Hippocampal formation (tissue), 2 donors: ENCODE results near the gene PRICKLE4.

Experiments used
- DNase-seq, 2 donors: peaks; one replicate each; lab custom pipeline; 2025; lab: John Stamatoyannopoulos, UW

Gene PRICKLE4, protein sequence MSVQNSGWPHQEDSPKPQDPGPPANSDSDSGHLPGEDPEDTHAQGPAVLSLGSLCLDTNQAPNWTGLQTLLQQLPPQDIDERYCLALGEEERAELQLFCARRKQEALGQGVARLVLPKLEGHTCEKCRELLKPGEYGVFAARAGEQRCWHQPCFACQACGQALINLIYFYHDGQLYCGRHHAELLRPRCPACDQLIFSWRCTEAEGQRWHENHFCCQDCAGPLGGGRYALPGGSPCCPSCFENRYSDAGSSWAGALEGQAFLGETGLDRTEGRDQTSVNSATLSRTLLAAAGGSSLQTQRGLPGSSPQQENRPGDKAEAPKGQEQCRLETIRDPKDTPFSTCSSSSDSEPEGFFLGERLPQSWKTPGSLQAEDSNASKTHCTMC

DNA sequence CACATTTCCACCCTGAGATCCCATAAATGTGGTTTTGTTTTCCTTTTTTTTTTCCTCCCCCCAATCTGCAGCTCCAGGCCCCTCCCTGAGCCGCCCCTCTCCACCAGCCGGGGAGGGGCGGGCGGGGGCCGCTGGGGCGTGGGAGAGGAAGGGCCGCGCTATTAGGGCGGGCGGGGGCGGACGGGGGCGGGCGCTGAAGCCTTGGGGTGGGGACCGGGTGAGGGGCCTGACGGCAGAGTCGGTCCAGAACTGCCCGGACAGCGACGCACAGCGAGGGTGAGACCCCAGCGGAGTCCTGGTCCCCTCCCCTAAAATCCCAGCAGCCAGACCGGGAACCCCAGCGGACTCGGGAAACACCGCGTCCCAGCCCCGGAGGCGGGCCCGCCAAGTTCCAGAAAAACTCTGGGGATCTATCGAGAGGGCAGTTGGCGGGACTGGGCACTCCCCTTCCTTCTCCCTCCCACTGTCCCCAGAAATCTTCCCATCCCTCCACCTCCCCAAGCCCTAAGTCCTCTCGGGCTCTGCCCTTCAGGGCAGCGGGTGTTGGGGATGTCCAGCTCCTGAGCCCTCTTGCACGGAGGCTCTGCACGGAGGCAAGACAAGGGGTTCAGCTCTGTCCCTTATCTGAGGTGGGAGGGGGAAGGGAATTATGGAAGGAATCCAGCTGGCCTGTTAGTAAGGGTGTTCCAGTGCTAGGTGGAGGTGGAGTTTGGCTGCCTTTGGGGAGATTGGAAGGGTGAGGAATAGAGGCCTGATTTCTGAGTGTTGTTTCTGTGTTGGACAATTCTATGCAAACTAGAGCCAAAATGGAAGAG, at the start of gene PRICKLE4:
TSS of gene PRICKLE4 (plus strand) at position 232 of the 815 bp plus-strand sequence. CDS start 2,692 bp downstream, outside the sequence.
- no peak for DNase-seq

DNA sequence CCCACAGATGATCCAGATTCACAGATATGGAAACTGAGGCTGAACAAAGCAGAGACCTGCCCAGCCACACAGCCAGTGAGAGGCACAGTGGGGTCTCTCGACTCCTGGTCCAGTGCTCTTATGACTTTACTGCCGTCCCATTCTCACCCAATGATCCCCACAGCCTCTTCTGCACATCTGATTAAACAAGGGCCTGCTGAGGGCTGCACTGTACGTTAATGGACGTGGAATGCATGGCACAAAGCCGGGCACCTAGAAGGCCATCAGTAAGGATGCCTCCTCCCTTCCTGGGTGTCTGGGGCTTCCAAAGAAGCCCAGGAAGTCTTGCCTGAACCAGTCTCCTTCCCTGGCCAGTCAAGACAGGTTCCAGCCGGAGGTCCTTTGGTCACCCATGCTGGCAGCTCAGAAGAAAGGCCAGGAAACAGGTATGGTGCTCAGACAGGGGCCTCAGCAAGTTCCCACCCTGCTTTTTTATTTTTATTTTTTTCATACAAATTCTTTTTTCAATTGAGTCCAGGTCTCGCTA, 49.0 kb upstream of the PRICKLE4 start:
- DNase-seq = no peak

DNA sequence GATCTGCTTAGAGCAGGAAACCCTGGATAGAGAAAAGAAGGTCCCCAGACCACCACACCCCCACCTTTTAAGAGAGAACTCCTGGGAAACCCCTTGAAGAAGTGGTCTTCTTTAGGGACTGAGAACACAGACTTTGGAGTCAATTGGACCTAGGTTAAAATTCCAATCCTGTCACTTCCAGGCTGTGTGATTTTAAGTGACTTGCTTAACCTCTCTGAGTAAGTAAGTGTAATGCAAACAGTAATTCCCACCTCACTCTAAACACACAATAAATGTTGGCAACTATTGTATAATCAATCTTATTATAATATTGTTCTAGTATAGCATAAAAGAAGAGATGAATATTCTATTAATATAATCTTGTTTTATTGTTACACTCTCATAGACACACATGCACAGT, 48.4 kb upstream of the PRICKLE4 start:
- DNase-seq = no peak

DNA sequence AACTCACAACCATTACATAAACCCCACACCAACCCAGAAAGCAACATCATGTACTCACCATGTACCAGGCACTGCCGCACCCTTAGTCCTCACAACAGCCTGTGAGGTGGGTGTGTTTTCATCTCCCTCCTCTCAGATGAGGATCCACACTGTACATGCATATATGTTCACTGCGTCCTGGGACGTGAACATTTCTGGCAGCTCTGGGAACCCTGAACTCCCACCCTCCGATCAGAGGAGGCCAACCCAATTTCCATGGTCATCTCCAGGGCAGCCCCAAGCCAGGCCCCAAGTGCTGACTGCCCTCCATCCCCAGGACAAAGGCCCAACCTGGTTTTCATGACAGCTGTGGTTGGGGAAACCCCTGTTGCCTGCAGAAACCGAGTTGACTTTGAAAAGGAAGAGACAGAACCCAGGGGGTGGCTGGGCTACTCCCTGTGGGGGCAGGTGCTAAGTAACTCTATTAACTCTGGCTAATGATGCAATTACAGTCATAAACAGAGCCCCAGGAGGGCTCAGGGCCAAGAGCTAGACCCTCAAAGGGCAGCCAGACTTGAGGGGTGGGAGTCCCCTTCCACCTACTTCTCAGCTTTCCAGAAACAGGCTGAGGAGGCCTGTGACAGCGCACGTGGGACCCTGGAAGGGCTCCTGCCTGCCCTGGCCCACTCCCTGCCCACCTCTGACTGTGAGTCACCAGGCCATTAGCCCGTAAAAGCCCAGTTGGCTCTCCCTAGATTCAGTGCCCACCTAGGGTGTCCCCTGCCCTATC, 47.8 kb upstream of the PRICKLE4 start:
- peak in 1 of 2 donors; percentile 38 for DNase-seq

DNA sequence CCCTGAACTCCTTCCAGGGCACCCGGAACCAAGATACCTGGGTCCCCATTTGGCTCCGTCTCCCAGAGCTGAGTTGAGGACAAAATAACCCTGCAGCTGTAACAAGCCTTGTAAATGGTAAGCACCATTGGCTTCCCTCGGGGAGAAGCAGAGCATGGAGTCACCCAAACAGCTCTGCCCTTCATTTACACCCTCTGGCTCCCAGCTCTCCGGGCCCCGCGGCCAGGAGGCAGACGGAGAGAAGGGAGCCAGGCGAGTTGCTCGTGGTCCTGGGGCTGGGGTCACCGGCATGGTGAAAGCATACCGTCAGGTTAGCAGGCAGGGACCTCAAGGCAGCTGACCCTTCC, 47.2 kb upstream of the PRICKLE4 start:
- no peak for DNase-seq

DNA sequence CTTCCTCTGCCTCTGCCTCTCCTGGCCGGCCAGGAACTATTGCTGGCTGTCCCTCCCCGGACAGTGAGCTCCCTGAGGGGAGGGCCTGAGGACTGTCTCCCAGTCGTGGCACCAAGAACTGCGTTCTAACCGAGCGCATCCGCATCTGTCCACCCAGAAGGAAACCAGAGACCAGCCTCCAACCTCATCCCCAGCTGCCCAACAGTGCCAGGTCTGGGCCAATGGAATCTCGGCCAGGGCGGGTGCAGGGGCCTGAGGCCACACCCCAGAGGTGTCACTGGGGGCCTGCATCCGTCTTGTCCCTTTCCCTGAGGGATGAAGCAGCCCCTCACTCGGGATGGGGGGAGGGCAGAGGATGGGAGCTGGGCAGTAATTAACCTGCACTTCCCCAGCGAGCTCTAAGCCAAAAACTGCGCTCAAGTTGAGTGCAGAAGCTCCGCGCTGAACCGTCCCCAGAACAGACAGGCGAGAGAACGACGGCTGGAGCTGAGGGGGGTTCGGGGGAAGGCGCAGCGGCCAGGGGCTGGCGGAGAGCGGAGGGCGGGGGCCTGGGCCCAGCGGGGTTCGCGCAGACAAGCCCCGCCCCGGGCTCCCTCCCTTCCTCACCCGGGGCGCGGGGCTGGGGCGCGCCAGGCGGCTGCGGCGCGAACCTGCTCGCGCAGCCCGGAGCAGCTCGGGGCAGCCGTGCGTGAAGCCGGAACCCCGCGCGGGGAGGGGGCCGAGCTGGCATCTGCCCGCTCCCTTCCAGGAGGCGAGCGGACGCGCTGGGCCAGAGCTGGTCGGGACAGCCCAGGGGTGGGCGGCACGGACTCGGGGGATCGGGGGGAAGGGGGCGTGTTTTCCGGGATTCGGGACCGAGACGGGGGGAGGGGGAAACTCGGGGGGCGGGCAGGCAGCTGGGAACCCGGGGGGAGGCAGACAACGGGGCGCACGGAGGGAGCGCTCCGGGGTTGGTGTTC, 46.6 kb upstream of the PRICKLE4 start:
- DNase-seq = peak; percentile 88 to 93

DNA sequence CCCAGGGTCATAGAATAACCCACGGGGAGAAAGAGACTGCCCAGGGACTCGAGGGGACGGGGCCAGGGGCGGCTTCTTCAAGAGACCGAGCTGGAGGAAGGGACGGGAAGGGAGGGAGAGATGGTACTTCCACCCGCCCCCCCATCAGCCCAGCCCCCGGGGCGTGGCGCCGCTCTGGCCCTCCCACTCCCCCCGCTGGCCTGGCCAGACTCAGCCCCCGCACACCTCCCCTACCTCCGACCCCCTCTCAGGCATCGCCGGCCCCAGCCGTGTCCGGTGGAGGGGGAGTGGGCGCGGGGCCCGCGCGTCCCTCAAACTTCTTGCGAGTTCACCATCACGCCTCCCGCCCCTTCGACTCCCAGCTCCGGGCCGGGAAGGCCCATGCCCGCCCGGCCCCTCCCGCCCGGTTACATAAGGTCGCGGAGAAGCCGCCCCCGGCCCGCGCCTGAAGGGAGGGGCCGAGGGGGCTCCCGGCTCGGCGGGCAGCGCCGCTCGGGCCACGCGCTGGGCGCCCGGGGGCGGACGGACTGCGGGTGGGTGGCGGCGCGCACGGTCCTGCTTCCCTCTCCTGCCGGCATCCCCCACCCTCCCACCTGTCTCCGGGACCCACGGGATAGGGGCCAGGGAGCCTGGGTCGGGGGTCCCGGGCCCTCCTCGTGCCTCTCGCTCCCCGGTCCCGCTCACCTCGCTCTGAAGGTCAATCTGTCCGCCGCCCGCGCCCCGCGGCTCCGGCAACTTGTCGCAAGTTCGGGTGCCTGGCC, 45.7 kb upstream of the PRICKLE4 start:
- DNase-seq = peak; percentile 87 to 88

DNA sequence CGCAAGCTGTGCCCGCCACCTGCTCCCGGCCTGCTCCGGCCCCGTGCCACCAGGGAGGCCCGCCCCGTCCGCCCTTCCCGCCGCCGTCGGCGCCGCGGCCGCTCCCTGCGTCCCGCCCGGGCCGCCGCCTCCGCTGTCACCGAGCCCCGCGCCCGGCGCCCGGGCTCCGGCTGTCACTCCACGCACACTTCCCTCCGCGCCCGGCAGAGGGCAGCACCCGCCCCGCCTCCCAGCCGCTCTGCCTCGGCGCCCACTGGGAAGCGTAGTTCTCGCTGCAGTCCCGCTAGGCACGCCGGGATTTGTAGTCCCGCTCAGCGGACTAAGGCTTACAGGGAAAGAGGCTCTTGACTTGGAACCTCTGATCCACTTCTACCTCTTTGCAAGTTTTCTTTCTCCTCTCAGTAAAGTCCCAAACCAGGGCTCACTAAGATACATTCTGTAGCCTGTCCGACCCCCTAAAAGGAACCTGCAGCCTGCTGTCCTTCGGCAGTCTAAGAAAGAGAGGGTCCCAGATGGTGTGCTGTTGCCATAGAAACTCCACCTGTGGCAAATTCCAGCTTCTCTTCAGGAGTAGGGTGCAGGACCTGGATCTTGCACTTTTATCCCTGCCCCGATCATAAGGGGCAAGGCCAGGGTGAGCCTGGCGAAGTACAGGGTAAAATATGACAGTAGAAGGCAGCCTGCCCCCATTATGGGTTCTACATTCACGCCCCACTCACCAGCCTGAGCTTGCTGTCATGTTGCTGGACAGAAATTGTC, 45.0 kb upstream of the PRICKLE4 start, which contains the start of gene TFEB:
TSS of gene TFEB (minus strand) at position 182 of the 759 bp plus-strand sequence. CDS start 44,395 bp downstream, outside the sequence.
- peak; percentile 91 to 93 for DNase-seq

DNA sequence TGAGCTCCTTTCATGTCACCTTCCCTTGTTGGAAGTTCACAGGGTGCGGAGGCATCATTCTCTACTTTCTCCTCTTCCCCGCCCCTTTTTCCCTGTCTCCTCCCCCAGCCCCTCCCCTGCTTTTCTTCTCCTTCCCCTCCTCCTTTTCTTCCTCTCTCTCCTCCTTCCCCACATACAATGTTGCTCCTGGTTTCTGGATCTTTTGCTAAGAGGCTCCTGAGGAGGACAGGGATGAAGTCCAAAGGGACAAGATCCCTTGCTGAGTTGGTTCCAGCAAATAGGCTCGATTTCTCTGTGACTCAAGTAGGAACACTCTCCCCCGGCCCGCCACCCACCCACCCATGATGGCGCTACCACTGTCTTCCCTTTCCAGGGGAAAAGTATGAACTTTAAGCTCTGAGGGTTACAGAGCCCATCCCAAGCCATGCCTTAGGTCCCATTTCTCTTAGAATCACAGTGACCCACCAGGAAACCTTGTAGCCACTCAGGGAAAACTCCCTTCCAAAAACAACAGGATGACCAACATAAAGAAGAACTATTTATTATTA, 44.3 kb upstream of the PRICKLE4 start:
- DNase-seq = no peak

DNA sequence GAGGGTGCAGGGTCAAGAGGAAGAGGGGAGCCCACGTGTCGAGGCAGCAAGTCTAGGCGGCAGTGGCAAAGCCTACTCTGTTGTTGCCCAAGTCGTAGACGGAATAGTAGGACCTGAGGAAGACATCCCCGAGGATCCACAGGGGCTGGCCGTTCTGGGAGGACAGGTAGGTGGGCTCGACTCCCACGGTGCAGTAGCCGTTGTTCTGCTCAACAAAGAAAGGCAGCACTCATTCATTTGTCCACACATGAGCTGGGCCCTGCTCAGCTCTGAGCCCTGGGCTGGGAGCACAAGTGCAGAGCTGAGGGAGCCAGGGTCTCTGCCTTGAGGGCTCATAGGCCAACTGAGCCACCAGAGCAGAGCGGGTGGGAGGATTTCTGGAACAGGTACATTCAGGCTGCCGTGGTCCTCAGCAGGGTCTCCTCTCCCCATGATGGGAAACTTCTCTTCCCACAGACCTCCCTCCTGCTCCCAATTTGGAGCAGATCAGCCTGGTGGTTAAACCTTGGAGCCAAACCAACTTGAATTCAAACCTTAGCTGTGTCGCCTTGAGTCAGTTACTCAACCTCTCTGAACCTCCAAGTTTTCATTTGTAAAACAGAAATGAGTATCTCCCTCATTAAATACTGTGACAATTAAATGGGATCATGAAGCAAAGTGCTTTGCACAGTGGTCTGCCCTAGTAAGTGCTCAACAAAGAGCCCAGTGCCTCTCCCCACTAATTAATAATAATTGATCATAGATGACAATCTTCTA, 43.6 kb upstream of the PRICKLE4 start:
- no peak for DNase-seq

DNA sequence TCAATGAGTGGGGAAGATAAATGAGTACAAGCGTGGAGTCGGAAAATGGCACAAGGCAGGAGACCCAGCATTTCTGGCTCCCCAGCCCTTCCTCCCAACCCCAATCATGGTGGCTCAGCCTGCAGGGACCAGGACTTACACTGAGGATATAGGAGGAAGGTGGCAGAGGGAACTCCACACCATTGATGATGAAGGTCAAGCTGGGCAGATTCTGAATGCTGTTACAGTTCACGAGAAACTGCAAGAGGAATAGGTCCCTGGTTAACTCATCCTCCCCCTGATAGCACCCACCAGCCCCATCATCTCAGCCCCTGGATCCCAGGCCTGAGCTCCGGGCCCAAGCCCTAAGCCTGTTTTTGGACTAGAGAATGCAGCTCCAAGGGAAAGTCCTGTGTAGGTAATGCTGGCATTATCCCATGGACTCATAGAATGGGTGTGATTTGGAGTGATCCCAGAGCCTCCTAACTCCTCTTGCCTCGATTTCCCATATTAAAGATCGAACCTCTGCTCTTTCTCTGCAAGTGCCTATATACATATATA, 42.9 kb upstream of the PRICKLE4 start:
- DNase-seq = no peak

DNA sequence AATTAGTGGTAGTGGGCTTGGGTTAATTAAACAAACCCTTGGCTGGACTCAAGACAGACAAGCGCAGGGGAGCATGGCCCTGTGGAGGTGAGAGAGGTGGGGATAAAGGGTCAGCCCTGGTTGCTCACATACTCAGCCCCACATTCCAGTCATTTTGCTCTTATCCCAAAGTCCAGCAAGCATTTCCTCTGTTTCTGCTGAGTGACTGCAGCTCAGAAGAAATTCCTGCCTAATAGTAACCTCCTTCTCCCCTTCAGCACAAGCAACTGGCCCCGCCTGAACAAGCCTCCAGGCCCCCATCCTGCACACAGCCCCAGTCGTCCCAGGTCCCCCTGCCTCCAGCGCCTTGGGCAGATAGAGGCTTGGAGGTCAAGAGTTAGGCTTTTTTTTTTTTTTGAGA, 41.5 kb upstream of the PRICKLE4 start:
- DNase-seq = no peak

DNA sequence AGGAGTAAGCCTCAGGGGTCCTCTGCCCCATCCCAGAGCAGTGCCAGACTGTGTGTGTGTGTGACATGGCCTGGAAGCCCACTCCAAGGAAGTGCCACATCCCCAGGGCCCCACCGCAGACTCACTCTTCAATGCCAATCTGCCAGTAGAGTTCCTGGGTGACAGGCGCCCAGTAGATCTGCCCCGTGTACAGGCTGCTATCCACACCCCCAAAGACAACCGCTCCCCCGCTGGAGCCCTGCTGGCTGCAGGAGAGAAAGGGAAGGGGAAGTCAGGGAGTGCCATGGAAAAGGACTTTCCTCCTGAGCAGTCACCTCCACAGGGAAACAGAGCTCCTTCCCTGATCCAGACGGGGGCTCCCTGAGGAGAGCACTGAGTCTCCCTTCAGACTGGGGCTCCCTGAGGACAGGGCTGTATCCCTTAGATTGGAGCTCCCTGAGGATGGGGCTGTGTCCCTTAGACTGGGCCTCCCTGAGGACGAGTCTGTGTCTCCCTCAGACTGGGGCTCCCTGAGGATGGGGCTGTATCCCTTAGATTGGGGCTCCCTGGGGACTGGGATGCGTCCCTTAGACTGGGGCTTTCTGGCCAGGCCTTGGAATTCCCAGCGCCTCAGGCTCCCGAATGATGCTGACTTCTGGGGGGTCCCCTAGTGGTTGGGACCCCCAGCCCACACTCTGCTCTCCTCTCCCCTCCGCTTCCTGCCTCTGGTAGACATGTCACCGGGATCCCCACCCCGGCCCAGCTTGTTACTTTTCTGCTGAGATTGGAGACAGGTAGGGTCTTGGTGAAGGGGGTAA, 40.0 kb upstream of the PRICKLE4 start:
- no peak for DNase-seq

DNA sequence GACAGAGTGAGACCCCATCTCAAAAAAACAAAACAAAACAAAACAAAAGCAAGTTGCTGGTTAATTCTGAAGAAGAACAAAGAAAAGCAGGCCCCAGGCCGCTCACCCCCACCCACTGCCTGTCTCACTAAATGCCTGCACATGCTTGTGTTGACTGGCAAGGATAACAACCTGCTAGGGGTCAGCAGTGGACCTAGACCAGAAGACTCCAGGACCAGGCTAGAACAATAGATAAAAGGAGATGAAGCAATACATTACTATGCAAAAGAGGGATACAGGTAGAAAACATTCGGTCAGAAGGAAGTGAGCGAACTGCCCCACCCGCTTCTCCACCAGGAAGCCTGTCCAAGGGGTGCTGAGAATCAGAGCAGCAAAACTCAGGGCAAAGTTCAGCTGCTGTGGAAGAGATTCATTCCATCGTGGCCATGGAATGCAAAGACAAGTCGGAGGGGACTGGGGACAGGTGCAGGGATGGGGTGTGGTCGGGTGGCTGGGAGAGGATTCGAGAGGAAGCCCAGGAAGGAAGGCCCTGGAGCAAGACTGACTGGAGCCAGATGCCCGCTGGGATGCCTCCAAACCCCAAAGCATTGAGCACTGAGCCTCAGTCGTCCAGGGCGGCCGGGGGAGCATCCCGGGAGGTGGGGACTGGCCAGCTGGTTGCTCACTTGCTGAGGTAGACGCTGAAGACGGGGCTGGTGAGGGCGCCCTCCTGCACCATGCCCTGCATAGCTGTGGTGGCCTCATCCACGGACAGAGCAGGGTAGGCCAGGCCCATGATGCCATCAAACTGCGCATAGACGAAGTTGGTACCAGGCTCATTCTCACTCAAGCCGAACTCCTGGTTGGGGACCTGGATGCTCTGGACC, 38.7 kb upstream of the PRICKLE4 start:
- no peak for DNase-seq

DNA sequence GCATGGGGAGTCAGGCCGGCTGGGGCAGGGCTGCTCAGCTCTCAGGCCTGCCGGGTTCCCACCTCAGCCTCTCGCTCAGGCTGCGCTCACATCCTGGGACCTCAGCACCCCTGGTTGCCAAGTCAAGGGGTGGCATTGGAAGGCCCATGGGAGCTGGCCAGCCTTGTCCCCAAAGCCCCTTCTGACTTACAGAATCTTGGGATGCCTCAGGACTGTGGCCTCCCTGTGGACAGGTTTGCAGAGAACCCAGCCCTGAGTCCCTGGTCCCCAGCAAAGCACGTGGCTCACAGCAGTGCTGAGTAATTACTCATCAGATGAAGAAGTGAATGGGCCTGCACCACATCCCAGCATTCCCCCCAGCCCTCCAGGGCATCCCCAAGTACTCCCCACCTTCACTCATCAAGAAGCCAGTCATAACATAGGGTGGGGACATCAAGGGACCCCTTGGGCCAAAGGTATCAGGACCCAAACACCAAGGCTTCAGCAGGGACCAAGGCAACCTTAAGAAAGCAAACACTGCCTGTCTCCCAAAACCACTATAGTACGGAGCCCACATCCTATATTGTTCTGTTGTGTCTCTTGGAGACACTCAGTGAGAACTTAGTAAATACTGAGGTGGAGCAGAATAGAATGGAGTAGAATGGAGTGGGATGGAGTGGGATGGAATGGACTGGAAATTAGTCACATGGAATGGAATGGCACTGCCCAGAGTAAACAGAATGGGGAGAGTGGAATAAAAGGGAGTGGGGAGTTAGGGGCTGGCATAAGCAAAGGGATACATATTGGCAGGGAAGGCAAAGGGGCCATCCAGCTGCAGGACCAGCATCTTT, 37.0 kb upstream of the PRICKLE4 start:
- no peak for DNase-seq
